IPS-NIHi7 (cell line): ENCODE measurements around the gene LINGO3.
A peak's percentile ranks its signal among the peaks of the same experiment; 100 is the strongest.

ENCODE experiments used
- DNase-seq: peaks from one replicate; pipeline ENCODE4 v3.0.0; 2012; ENCODE audit warnings: mixed read lengths; ENCODE audit errors: extremely low spot score

The LINGO3 gene

GRCh38 chr19:2307518-2308012 is 389 bp downstream of the LINGO3 start:
- no peak for DNase-seq

DNA sequence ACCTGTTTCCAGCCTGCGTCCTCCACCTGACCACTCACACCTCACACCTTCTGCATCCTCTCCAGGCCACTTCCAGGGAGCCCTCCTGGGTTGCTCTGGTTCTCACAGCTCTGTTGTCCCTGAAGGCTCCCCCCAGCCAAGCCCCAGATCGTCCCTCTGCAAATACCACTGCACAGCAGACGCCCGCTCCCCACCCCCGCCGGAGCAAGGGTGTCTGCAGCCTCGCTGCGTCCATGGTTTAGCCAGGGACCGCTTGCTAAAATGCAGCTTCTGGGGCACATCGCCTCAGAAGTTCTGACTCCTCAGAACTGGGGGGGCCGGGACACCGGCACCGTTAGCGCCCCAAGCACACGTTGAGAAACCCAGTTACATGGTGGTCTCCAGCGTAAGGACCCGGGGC is 983 bp downstream of the LINGO3 start:
- DNase-seq, result no peak

DNA sequence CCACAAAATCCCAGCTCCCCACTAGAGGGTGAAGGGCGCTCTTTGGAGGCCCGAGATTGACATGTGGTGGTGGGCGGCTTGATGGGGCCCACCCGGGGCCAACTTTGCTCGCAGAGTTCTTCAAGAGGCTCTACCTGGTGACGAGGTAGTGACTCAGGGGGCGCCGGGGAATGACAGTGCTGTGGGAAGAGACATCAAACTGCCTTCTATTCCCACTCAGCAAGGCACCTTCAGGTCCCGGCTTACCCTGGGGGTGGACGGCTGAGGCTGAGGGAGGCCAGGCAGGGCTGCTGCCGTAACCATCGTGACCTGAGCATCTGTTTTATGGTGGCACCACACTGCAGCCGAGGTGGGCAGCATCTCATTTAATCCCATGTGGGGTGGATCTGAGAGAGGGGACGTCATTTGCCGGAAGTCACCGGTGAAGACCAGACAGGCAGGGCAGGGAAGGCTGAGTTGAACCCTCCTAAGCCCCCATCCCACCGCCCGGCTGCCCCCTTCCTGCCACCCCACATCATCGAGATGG is 1.6 kb downstream of the LINGO3 start:
- no peak for DNase-seq

DNA sequence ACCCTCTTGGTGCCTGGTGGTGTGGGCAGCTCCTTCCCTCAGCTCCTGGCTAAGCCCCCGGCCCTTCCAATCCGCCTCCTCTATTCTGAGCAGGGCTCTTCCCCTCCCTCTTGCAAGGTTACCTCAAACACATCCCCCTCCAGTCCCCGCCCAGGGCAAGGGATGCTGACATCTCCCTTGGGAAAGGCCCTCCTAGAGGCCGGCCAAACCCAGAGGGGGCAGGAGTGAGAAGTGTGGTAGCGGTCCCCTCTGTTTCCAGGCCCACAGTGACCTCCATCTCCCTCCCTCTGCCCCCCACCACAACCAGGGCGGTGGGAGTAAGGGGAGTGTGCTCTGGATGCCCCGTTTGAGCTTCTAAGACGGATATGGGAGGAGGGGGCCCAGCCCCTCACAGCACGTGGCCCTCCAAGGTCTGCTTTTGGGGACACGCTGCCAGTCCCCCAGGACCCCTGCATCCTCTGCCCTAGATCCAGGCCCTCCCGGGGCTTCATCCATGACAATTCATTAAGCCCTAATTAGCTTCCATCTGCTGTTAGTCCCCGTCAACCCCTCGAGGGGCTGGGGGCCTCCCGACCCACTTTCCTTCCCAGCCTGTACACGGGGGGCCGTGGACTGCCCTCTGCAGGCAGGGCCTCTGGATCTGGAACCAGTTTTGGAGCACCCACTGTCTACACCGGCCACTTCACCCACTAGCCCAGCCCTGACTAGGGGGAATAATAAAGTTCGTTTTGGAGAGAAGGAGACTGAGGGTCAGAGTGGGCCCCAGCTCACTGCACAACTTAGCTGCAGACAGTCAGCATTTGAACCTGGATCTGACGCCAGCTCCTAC is 2.3 kb downstream of the LINGO3 start:
- no peak for DNase-seq

DNA sequence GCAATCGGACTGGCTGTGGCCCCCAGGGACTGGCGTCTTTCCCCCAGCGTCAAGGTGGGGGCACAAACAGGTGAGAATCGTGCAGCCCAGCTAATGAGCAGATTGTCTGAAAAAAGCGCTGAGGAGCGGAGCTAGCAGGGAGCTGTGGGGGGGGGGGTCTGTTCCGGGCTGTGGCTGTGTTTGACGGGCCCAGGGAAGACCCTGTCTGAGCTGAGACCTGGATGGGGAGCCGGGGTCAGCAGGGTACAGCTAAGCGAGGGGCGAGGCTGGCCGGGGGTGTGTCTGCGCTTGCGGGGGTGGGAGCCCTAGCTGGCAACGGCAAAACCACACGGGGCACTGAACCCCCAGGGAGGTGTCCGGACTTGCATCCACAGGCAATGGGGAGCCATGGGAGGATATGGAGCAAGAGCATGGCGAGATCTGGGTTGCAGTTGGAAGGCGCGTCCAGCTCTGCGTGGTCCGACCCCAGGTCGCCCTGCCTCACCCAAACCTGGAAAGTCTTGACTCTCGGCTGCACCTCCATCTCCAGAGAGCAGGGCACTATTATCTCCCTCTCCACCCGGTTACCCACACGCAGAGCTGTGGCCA is 4.6 kb downstream of the LINGO3 start:
- no peak for DNase-seq

- peak; percentile 54 for DNase-seq
Measured at GRCh38 chr19:2302319-2303210, 5.4 kb downstream of the LINGO3 start.

- no peak for DNase-seq
Measured at GRCh38 chr19:2300533-2300932, 7.4 kb downstream of the LINGO3 start.

DNA sequence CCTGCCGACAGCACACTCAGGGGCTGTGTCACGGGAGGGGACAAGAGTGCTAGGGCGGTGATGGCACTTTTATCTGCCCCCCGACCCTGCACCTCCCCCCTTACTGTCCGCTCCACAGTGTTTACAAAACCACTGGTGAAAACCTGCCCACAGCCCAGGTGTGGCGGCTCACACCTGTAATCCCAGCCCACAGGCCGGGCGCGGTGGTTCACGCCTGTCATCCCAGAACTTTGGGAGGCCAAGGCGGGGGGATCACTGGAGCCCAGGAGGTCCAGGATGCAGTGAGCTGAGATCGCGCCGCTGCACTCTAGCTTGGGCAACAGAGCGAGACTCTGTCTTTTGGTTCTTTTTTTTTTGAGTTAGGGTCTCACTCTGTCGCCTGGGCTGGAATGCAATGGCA is 11.8 kb downstream of the LINGO3 start:
- DNase-seq, result no peak

DNA sequence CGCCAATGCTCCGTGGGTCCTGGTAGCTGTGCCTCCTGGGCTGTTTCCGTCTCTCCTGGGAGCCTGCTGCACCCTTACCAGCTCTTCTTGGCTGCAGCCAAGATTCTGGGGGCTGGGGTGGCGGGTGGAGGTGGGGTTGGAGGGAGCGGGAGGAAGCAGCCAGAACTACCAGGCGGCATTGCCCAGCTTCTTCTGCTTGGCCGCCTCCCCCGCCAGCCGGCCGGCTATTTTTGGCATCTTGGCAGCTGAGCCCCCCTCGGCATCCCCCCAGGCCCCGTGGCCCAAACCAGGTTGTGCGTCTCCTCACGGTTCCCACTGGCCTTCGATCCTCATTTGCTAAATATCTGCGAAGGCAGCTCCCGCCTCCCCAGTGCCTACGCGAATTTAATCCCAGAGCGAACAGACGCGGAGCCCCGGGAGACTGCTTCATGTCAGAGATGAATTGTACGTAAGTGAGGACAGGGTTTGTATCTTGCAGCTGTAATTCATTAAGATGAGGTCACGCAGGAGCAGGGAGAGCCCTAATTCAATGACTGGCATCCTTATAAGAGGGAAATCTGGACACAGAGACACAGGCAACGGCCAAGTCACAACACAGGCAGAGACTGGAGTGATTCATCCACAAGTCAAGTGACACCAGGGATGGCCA is 13.1 kb downstream of the LINGO3 start:
- no peak for DNase-seq

DNA sequence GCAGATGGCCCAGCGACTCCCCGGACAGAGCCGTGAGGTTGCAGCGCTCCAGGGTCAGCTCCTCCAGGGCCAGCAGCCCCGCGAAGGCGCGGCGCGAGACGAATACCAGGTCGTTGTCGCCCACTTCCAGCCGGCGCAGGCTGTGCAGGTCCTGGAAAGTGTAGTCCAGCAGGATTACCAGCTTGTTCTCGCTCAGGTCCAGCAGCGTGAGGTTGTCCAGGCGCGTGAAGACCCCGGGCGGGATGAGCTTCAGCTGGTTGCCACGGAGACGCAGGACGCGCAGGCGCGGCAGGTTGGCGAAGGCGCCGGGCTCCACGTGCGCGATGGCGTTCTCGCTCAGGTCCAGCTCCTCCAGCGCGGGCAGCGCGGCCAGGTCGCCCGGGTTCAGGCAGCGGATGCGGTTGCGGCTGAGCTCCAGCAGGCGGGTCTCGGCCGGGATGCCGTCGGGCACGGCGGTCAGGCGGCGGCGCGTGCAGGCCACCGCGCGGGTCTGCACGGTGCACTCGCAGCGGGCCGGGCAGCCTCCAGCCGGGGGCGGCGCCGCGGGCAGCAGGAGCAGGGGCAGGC is 16.7 kb downstream of the LINGO3 start:
- peak; percentile 69 for DNase-seq

DNA sequence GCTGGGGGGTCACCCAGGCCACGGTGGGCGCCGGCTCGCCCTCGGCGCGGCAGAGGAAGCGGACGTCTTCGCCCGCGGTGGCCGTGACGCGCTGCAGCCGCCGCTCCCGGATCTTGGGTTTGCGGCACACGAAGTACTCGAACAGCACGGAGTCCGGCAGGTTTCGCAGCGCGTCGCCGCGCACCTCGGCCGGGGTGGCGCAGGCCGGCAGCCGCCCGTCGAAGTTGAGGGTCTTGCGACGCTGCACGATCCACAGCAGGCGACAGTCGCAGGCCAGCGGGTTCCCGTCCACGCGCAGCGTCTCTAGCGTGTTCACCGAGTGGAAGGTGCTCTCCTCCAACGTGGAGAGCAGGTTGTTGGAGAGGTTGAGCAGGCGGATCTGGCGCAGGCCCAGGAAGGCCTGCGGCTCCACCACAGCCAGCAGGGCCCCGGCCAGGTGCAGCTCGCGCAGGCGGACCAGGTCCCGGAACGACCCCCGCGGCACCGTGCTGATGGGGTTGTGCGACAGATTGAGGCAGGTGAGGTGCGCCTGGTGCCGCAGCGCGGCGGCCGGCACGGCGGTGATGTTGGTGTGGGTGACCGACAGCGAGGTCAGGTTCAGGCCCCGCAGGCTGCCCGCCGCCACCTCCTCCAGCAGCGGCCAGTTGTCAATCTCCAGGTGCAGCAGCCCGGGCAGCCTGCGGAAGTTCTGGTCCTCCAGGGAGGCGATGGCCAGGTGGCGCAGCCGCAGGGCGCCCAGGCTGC is 17.3 kb downstream of the LINGO3 start:
- DNase-seq, result no peak

DNA sequence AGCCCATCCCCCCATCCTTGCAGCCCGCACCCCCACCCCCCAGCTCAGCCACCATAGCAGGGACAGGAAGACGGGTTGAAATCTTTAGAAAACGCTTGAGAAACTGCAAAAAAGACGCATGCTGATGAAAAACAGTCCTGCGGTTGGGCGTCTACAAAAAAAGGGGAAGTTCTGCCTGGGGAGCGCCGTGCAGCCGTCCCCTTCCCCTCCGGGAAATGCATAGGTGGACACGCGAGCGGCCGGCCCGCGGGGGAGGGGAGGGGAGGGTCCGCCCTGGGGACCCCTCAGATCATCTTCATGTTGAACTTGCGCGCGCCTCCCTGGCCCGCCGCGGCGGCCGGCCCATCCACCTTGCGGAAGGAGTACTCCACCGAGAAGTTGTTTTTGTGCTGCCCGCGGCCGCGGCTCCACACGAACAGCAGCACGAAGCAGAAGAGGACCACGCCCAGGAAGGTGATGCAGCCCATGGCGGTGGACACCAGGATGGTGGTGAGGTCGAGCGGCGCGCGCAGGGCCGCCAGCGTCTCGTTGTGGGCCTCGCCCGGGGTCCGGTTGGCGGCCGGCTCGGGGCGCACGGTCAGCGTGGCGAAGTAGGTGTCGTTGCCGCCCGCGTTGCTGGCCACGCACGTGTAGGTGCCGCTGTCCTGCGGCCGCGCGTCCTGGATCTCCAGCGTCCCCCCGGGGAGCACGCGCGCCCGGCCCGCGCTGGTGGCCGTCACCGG is 18.1 kb downstream of the LINGO3 start:
- no peak for DNase-seq

GRCh38 chr19:2288818-2289713 is 18.9 kb downstream of the LINGO3 start:
- no peak for DNase-seq

DNA sequence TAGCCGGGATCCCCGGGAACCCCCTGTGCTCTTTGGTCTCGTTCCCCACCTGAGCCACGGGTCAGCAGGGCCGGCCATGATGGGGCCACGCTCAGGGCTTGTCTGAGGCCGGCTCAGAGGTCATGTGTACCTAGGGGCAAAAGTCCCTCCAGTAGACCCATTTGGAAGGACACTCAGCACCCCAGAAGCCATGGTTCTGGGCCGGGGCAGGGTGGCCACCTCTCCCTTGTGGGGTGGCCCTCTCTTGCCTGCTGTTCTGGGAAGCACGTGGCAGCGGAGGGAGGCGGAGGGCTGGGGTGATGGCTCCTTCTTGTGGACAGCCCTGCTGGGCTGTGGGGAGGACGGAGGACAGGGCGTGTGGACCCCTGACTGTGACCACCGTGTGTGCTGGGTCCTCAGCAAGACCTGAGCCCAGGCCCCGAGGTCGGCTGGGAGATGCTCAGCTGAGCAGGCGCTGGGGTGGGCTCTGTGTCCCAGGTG is 19.6 kb downstream of the LINGO3 start:
- DNase-seq, result no peak

- no peak for DNase-seq
Measured at GRCh38 chr19:2287585-2288337, 20.2 kb downstream of the LINGO3 start.

DNA sequence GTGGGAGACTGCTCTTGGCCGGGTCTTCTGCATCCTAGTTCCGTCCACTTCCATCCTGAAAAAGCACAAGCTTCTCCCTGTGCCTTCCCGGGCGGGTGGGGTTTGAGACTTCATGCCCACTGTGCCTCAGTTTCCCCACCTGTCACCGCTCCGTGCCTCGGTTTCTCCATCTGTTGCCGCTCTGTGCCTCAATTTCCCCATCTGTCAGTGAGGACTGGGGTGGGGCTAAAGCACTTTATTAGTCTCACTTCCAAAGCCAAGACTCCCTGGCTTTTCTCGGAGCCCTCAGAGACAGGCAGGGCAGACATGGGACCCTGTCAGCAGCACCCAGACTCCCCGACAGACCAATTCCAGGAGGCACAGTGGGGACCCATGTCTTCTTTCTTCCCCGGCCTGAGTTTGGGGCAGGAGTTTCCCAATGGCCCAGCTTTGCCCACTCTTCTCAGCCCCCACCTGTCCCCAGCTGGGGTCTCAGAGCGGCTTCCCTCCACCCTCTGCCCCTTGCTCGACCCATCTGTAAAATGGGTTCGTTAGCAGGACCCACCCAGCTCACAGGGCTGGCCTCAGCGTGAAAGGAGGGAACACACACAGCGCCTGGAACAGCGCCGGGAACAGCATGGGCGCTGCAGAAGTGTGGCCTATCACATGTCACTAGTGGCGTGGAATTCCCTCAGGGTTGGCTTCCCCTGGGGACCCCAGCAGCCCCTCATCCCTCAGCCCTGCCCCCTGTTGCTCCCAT is 21.4 kb downstream of the LINGO3 start:
- no peak for DNase-seq

DNA sequence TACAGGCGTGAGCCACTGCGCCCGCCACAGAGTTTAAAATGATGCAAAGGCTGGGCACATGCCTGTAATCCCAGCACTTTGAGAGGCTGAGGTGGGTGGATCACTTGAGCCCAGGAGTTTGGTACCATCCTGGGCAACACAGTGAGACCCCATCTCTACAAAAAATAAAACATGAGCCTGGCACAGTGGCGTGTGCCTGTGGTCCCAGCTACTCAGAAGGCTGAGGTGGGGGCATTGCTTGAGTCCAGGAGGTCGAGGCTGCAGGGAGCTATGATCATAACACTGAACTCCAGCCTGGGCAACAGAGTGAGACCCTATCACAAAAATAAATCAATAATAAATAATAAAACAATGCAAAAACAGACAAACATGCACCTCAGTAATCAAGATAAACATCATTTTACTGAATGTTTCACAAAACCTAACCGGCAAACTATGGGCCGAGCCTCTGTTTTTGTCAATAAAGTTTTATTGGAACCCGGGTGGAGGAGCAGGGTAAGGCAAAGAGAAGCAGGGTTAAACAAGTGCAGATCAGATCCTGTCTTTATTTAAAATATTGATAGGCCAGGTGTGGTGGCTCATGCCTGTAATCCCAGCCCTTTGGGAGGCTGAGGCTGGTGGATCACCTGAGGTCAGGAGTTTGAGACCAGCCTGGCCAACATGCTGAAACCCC is 24.0 kb downstream of the LINGO3 start:
- DNase-seq, result no peak
